ENCODE measurements around the gene ZNF571. TPM values are rescaled to one million over a fixed set of nuclear protein-coding genes. Genes with fewer than 3 reads are reported as not detected.

Gene ZNF571
- 3.9 and 9.0 TPM in 2 replicates for total RNA-seq

GRCh38 chr19:37594304-37594981 is at the start of gene ZNF571, which contains the start of gene ZNF540:
Gene ZNF571, minus strand, starts transcription at chr19:37594792. Its CDS starts 8,116 bp downstream, at chr19:37586676.
Gene ZNF540, plus strand, starts transcription at chr19:37594876. Its CDS starts 3,572 bp downstream, at chr19:37598448.
- Histone ChIP-seq H3K36me3 (ENCODE audit: control insufficient read depth, insufficient read depth, low read length) (no peaks in the 10 kb centered on the region), H3K27me3 (ENCODE audit: control insufficient read depth, insufficient read depth, low read length) (no peaks in the 10 kb centered on the region), H3K4me3 (ENCODE audit: low read depth, low read length) (peak within 1 kb of the TSS; percentile 70)
- TF ChIP-seq CTCF (IDR thresholded peaks at IDR 0.05; ENCODE audit: insufficient read depth, low read length, severe bottlenecking) = no peak
- FAIRE-seq = no peak
- DNase-seq (ENCODE audit: low read depth) = peak; percentile 92

GRCh38 chr19:37635076-37636056 is 40.8 kb upstream of the ZNF571 start:
- TF ChIP-seq CTCF (IDR thresholded peaks at IDR 0.05; ENCODE audit: insufficient read depth, low read length, severe bottlenecking) = no peak
- FAIRE-seq = peak; percentile 47
- Histone ChIP-seq H3K4me3 (ENCODE audit: low read depth, low read length) (no peak overlapping the region), H3K27me3 (ENCODE audit: control insufficient read depth, insufficient read depth, low read length) (no peaks in the 10 kb centered on the region), H3K36me3 (ENCODE audit: control insufficient read depth, insufficient read depth, low read length) (peaks cover 2% of the 10 kb centered on the region)
- DNase-seq (ENCODE audit: low read depth) = no peak

GRCh38 chr19:37594982-37595382 is 390 bp upstream of the ZNF571 start:
- TF ChIP-seq CTCF (IDR thresholded peaks at IDR 0.05; ENCODE audit: insufficient read depth, low read length, severe bottlenecking) = no peak
- Histone ChIP-seq H3K4me3 (ENCODE audit: low read depth, low read length) (peak overlapping the region; percentile 70), H3K27me3 (ENCODE audit: control insufficient read depth, insufficient read depth, low read length) (no peaks in the 10 kb centered on the region), H3K36me3 (ENCODE audit: control insufficient read depth, insufficient read depth, low read length) (no peaks in the 10 kb centered on the region)
- FAIRE-seq (no peak), DNase-seq (ENCODE audit: low read depth) (no peak)

- Histone ChIP-seq H3K27me3 (ENCODE audit: control insufficient read depth, insufficient read depth, low read length) (no peaks in the 10 kb centered on the region), H3K4me3 (ENCODE audit: low read depth, low read length) (peak overlapping the region; percentile 70), H3K36me3 (ENCODE audit: control insufficient read depth, insufficient read depth, low read length) (no peaks in the 10 kb centered on the region)
- DNase-seq (ENCODE audit: low read depth) = no peak
- FAIRE-seq = no peak
- TF ChIP-seq CTCF (IDR thresholded peaks at IDR 0.05; ENCODE audit: insufficient read depth, low read length, severe bottlenecking) = no peak
Observed at GRCh38 chr19:37593996-37594303, 642 bp downstream of the ZNF571 start.

- Histone ChIP-seq H3K36me3 (ENCODE audit: control insufficient read depth, insufficient read depth, low read length) (peaks cover 5% of the 10 kb centered on the region), H3K27me3 (ENCODE audit: control insufficient read depth, insufficient read depth, low read length) (no peaks in the 10 kb centered on the region), H3K4me3 (ENCODE audit: low read depth, low read length) (no peak overlapping the region)
- TF ChIP-seq CTCF (IDR thresholded peaks at IDR 0.05; ENCODE audit: insufficient read depth, low read length, severe bottlenecking) = no peak
- FAIRE-seq (no peak), DNase-seq (ENCODE audit: low read depth) (no peak)
Observed at GRCh38 chr19:37583340-37583739, 11.3 kb downstream of the ZNF571 start.

Measured in bronchial epithelial cell (primary cell).